Measurements from ENCODE around the gene ZNF23. TPM values are rescaled to one million over a fixed set of nuclear protein-coding genes. Genes with fewer than 3 reads are reported as not detected.

The ZNF23 gene
- total RNA-seq, 1 experiment from 2014 or later = 9.6 TPM

DNA sequence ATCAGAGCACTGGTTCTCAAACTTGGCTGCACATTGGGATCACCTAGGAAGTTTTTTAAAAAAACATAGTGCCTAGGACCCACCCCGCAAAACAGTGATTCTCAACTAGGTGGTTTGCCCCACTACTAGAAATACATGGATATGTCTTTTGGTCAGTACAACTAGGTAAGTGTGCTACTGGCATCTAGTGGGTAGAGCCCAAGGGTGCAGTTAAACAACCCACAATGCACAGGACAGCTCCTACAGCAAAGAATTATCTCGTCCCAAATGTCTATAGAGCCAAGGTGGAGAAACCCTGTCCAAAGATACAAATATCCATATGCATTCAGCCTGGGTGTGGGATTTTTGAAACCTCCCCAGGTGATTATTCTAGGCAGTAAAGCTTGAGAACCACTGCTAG, 38.9 kb upstream of the ZNF23 start:
- Histone ChIP-seq H3K14ac (ENCODE audit: insufficient read depth, low read length) (no peak overlapping the region), H2BK15ac (ENCODE audit: low read depth, low read length) (no peak overlapping the region), H3K56ac (ENCODE audit: insufficient read length, low read depth, low read length) (no peak overlapping the region), H2BK20ac (ENCODE audit: low read depth, low read length, poor library complexity, severe bottlenecking) (no peak overlapping the region), H4K8ac (replicated peaks; ENCODE audit: insufficient read length, low read depth, low read length) (no peak overlapping the region), H3K79me2 (ENCODE audit: insufficient read depth, low read length) (no peaks in the 10 kb centered on the region), H4K20me1 (ENCODE audit: control insufficient read depth, insufficient read depth, insufficient read length) (no peaks in the 10 kb centered on the region), H3K4ac (ENCODE audit: low read depth, low read length) (no peak overlapping the region), H3K79me1 (ENCODE audit: insufficient read depth, low read depth, low read length, poor library complexity, severe bottlenecking) (no peaks in the 10 kb centered on the region), H3K27me3 (ENCODE audit: insufficient read depth, low read length) (no peaks in the 10 kb centered on the region), H2AFZ (ENCODE audit: low read length) (no peak overlapping the region), H3K23me2 (ENCODE audit: insufficient read length, low read depth, low read length, poor library complexity, severe bottlenecking) (no peaks in the 10 kb centered on the region), H2BK12ac (ENCODE audit: insufficient read length, low read depth, low read length) (no peak overlapping the region), H3T11ph (ENCODE audit: low read length) (no peak overlapping the region), H3K4me2 (ENCODE audit: insufficient read depth, insufficient read length, low read length) (no peak overlapping the region), H4K5ac (ENCODE audit: insufficient read length, low read depth, low read length) (no peak overlapping the region), H2BK5ac (ENCODE audit: insufficient read length, low read length) (no peak overlapping the region), H2AK5ac (ENCODE audit: insufficient read length, low read length) (no peak overlapping the region), H3K27ac (ENCODE audit: insufficient read length, low read depth, low read length) (no peak overlapping the region), H3K23ac (ENCODE audit: insufficient read length, low read depth, low read length) (no peak overlapping the region), H3K18ac (ENCODE audit: insufficient read length, low read depth, low read length) (no peak overlapping the region), H4K91ac (ENCODE audit: insufficient read length, low read depth, low read length) (no peak overlapping the region), H2BK120ac (ENCODE audit: low read depth, low read length, poor library complexity, severe bottlenecking) (no peak overlapping the region), H3K4me1 (ENCODE audit: insufficient read depth, low read length) (no peaks in the 10 kb centered on the region), H3K9ac (ENCODE audit: extremely low read depth, insufficient read length, low read length) (no peak overlapping the region), H3K9me3 (ENCODE audit: control insufficient read depth, low read depth, low read length) (no peaks in the 10 kb centered on the region)
- H3K27me3 Mint-ChIP-seq (ENCODE audit: low read depth) = peaks cover 3% of the 10 kb centered on the region; the same call in 1 of the 2 replicates
- peaks cover 0 to 3% of the 10 kb centered on the region in 2 experiments; a peak in 1 of 5 replicates for H3K9me3 Mint-ChIP-seq
- DNase-seq = no peak
- no peak overlapping the region for H3K4me3 Mint-ChIP-seq
- no peaks in the 10 kb centered on the region for H3K36me3 Mint-ChIP-seq (ENCODE audit: insufficient read depth in 1 of 3, low read depth in 3 of 3)
- H3K27ac Mint-ChIP-seq = no peak overlapping the region
- H3K4me1 Mint-ChIP-seq = no peaks in the 10 kb centered on the region
- no CpG with 5 or more reads among the region's 2 CpGs for WGBS (ENCODE audit: extremely low coverage, insufficient read length, low lambda C conversion rate)
- TF ChIP-seq, protein P1, sequence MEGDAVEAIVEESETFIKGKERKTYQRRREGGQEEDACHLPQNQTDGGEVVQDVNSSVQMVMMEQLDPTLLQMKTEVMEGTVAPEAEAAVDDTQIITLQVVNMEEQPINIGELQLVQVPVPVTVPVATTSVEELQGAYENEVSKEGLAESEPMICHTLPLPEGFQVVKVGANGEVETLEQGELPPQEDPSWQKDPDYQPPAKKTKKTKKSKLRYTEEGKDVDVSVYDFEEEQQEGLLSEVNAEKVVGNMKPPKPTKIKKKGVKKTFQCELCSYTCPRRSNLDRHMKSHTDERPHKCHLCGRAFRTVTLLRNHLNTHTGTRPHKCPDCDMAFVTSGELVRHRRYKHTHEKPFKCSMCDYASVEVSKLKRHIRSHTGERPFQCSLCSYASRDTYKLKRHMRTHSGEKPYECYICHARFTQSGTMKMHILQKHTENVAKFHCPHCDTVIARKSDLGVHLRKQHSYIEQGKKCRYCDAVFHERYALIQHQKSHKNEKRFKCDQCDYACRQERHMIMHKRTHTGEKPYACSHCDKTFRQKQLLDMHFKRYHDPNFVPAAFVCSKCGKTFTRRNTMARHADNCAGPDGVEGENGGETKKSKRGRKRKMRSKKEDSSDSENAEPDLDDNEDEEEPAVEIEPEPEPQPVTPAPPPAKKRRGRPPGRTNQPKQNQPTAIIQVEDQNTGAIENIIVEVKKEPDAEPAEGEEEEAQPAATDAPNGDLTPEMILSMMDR (conservative IDR thresholded peaks at IDR 0.05) = no peak
